GM19395 (cell line): ENCODE results near the gene RFC2.

Experiments used
- ATAC-seq: cut with Tn5 transposase; IDR thresholded peaks from one replicate; pipeline ENCODE4 v1.9.1; 2021; ENCODE audit warnings: mild to moderate bottlenecking, moderate library complexity; ENCODE audit not compliant: unreplicated experiment

Gene RFC2

DNA sequence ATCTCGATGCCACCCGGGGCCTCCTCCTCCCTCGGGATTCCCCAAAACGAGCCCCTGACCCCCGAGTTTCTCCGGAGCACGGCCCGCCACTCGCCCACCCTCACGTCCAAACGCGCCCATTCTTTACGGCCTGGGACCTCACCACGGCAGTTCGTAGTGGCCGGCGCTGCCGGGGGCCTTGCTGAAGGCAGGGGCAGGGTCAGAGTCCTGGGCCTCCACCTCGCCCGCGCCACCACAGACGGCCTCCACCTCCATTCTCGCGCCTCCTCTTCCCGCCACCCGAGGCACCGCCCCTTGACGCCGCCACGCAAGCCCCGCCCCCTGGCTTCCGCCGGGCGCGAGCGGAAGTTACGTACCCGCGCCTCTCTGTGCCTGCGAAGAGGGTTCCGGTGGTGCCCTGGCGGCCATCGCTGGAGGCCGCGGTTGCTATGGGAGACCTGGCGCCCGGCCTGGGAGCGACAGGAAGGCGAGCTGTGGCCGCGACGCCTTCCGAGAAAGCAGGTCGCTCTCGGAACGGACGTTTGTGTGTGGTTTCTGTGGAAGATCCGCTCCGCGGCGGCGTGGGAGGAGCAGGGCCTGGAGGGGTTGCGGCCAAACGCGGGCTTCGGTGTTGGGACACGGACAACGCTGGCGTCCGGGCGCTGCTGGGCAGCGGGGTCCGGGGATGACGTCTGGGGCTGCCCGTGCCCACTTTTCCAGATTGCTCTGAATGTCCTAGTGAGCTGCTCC is at the start of gene RFC2:
TSS of gene RFC2 (minus strand) at position 271 of the 729 bp plus-strand sequence. CDS start at position 255, 16 bp downstream.
- peak; percentile 89 for ATAC-seq

DNA sequence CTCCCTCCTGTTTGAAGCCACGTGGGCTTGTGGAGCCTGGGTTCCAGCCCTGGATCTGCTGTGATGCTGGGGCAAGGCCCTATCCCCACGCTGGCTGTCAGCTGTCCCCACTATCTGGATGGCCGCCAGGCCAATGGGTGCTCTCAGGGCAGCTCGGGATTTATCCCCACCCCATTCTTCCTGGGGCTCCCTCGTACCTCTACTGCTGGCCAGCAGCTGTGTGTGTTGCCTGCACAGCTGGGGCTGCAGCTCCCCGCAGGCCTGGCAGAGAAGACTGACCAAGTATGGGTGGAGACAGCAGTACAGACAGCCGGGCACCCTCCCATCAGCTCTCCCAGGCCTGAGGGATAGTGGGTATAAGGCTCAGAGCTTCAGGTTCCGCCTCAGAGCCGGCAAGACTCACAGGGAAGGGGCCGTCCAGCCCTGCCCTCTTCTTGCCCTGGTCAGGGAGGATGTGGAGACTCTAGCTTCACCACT is 48.6 kb upstream of the RFC2 start:
- ATAC-seq = no peak

- ATAC-seq = no peak
These were observed 46.7 kb upstream of the RFC2 start for GRCh38 chr7:74300926-74301325.

DNA sequence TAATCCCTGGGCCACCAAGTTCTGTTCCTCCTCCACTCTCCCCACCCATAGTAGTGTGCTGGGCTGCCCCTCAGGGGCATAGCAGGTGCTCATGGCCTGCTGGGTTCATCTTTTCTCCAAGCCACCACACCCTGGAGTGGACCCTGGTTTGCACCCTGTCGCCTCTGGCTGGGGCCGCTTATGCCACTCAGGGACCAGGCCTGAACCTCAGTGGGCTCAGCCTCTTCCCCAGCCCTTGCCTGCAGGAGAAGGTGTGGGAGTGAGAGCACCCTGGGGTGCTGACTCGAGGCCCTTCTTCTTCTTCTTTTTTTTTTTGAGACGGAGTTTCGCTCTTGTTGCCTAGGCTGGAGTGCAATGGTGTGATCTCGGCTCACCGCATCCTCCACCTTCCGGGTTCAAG is 45.2 kb upstream of the RFC2 start:
- ATAC-seq = no peak

GRCh38 chr7:74297516-74298233 is 43.5 kb upstream of the RFC2 start:
- no peak for ATAC-seq

- ATAC-seq = no peak
These were observed 40.2 kb upstream of the RFC2 start for GRCh38 chr7:74294191-74294998.

DNA sequence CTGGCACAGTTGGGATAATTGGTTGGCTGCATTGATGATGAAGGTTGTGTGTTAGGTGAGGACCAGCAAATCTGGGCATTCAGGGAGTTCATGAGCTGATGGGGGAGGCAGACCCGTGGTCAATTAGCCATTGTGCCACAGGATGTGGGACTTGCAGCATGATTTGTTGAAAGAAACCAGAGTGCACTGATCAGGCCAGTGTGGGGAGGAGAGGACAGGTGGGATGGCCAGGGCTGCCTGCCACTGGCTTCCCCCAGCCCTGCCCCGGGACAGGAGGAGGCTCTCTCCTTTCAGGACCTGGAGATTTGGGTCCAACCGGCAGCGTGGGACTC is 39.3 kb upstream of the RFC2 start:
- no peak for ATAC-seq

DNA sequence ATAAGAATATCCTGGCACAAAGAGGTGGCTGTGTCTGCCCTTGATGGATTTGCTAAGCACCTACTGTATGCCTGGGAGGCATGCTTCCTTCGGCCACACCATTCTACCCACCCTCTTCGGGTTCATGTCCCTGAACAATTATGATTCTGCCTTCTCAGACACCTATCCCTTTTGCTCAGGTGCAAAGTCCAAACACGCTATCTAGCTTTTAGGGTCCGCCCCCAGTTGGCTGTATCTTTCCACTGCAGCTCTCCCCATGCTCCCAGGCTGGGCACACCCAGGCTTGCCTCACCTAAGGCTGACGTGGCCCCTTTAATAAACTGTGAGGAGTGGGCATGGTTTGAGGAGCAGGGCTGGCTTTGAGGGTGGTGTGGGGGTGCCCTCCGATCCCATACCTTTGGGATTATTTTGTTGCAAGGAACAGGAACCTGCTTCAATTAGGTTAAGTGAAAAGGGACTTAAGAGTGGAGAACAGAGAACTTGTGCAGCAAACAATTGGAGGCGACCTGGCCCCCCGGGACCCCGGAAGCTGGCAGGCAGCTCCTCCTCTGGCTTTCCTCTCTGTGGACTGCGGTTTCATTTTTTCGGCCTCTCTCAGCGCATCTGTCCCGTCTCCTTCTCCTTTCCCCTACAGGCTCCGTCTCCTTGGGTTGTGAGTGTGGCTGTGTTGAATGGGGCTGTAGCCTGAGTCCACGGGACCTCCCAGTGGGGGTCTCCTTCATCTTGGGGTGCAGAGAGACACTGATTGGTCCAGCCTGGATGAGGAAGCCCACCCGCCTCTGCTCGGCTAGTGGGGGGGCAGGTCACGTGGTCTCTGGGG is 38.8 kb upstream of the RFC2 start:
- no peak for ATAC-seq

- ATAC-seq = no peak
These were observed 37.3 kb upstream of the RFC2 start for GRCh38 chr7:74291535-74291934.

DNA sequence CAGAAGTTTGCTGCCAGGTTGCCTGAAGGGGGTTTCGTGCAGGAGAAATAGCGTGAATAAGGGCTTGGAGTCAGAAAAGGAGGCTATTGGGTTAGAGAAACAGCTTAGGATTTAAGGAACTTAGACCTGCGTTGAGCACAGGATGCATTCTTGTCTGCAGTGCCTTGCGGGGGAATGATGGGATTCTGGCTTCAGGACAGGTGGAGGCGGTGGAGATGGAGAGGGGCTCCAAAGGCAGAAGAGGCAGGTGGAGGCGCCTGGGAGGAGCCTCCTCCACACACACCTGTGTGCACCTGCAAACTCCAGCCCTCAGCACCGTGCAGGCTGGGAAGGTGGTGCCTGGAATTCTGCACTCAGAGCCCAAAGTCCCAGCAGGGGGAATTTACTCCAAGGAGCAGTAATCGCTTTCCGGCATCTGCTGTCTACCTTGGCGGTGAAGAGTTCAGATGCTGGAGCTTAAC is 36.8 kb upstream of the RFC2 start:
- ATAC-seq = no peak

- no peak for ATAC-seq
These were observed 36.4 kb upstream of the RFC2 start for GRCh38 chr7:74290553-74290950.

DNA sequence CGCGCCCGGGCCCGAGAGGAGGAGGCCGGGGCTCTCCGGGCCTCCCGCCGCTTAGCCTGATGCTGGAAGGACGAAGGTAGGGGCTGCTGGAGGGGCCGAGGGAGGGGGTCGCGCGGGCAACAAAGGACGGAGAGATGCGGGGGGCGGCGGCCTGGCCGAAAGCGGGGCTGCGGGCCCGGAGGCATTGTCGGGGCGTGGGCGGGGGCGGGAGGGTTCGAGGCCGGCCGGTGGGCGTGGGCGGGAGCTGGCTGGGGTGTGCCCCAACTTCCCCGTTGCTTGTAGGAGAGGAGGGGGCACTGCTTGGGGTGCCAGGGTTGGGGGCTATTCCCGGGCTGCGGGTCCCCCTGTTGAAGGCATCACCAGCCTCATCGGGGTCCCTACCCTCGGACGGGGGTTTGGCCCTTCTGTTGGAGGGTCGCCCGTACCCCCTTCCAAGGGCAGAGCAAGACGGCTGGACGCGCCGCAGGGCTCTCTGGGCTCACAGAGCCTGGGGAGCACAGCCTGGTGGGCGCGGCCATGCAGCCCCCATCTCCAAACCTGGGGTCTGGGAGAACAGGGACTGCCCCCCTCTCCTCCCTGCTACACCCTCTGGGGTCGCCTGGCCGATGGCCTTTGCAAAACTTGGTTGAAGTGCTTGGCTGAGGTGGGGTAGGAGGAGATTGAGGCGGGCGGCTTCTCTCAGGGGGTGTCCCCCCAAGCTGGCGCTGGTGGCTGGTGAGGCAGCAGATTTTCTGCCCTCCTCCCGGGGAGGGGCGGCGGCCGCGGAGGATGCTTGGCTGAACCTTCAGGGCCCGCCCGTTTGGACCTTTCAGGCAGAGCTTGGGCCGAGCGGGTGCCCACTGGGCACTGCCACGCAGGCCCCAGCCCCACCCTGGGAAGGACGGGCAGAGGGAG is 35.7 kb upstream of the RFC2 start:
- ATAC-seq = no peak

- peak; percentile 40 for ATAC-seq
These were observed 34.9 kb upstream of the RFC2 start, which contains the start of gene CLIP2 for GRCh38 chr7:74289018-74289658. TSS of gene CLIP2 (plus strand) at chr7:74289407. CDS start at chr7:74317547, 28,140 bp downstream.

DNA sequence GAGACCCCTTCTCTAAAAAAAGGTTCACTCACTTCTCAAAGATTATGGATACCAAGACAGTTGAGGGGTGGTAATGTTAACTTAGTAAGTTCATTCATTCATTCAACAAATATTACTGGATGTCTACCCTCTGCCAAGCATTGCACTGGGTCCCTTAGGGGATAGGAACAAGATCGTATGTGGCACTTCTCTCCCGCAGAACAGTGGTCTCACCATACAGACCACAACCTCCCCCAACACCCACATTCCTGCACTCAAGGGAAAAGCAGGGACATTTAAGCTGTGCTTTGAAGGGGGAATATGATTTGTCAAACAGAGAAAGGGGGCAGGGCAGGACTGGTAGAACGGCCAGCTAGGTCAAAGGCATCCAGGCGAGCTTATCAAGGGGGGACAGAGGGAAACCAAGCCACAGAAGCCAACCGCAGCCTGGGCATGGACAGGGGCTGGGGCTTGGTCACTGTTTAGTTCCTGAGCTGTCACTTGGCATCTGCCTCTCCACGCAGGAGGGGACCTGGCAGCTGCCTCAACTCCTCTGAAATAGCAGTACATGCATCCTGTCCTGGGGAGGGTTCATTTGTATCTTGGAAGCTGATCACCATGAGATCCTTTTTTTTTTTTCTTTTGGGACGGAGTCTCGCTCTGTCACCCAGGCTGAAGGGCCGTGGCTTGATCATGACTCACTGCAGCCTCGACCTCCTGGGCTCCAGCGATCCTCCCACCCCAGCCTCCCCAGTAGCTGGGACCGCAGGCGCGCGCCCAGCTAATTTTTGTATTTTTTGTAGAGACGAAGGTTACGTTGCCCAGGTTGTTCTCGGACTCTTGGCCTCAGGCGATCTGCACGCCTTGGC is 34.1 kb upstream of the RFC2 start:
- ATAC-seq = no peak

DNA sequence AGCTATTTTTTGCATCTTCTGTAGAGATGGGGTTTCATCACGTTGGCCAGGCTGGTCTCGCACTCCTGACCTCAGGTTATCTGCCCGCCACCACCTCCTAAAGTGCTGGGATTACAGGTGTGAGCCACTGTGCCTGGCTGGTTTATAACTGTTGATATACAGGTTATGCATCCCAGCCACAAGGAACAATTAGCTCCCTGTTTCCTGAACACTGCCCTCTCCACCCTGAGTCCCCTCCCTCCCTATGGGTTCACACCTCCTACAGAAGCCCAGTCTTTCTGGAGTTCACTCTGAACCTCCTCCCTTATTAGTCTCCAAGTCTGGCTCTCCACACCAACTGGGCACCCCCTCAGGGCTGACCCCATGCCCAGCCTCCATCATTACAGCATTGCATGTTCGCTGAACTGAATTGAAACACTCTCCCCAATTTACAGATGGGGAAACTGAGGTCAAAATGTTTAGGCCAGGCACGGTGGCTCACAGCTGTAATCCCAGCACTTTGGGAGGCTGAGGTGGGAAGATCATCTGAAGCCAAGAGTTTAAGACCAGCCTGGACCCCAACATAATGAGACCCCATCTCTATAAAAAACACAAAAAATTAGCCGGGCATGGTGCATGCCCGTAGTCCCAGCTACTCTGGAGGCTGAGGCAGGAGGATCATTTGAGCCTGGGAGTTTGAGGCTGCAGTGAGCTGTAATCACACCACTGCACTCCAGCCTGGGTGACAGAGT is 33.3 kb upstream of the RFC2 start:
- no peak for ATAC-seq

- no peak for ATAC-seq
These were observed 31.9 kb upstream of the RFC2 start for GRCh38 chr7:74286131-74286530.

DNA sequence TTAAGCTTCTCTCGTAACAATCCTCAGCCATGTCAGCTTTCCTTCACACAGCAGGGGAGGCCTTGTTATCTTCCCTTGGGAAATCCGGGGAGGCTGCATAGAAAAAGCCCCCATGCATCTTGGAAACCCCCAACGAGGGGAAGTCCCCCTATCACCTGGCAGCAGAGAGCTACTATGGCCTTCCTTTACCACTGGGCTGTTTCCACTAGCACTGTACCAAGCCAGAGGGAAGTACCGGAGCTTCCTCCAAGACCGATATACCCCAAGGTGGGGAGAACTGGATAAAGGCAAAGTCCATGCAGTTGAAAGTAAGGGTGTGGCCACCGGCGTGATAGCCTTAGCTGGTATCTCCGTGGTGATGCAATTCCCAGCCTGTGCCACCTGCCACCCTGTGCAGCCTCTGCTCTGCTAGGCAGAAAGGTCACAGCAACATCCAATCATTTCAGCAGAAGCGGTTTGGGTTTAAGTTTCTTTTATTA is 30.6 kb upstream of the RFC2 start:
- no peak for ATAC-seq
